Rectal smooth muscle tissue (tissue), 1 donor: Measurements from ENCODE around the gene PSME4.
"Not testable (repeated sequence)": the region's sequence is repeated elsewhere in the genome, so short reads cannot be mapped to it uniquely, and the experiment has no call there.

Experiments
- H3K27ac ChIP-seq: one replicate; pipeline ENCODE4 v1.7.0; 2013; ENCODE audit warnings: low read depth, low read length, inconsistent platforms
- H3K27me3 ChIP-seq: one replicate; pipeline ENCODE4 v1.7.0; 2013; ENCODE audit warnings: low read length; ENCODE audit not compliant: control insufficient read depth, insufficient read depth
- H3K36me3 ChIP-seq: one replicate; pipeline ENCODE4 v1.7.0; 2013; ENCODE audit warnings: low read length; ENCODE audit not compliant: control insufficient read depth, insufficient read depth
- H3K4me1 ChIP-seq: one replicate; pipeline ENCODE4 v1.7.0; 2013; ENCODE audit warnings: low read length; ENCODE audit not compliant: control insufficient read depth, insufficient read depth
- H3K4me3 ChIP-seq: one replicate; pipeline ENCODE4 v1.7.0; 2013; ENCODE audit warnings: low read length
- H3K9ac ChIP-seq: one replicate; pipeline ENCODE4 v1.7.0; 2013; ENCODE audit warnings: low read length

The PSME4 gene

DNA sequence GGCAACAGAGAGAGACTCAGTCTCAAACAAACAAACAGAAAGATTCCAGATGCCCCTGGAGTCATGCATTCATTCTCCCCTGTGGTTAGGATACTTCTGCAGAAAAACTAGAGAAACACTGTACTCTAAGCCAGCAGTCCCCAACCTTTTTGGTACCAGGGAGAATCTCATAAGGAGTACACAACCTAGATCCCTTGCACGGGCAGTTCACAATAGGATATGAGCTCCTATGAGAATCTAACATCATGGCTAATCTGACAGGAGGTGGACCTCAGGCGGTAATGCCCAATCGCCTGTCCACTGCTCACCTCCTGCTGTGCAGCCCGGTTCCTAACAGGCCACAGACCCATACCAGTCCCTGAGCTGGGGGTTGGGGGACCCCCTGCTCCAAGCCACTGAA is 18.3 kb downstream of the PSME4 start:
- Histone ChIP-seq H3K27me3 (no peaks in the 10 kb centered on the region), H3K9ac (no peak overlapping the region), H3K27ac (no peak overlapping the region), H3K4me1 (no peaks in the 10 kb centered on the region), H3K4me3 (no peak overlapping the region), H3K36me3 (no peaks in the 10 kb centered on the region)

DNA sequence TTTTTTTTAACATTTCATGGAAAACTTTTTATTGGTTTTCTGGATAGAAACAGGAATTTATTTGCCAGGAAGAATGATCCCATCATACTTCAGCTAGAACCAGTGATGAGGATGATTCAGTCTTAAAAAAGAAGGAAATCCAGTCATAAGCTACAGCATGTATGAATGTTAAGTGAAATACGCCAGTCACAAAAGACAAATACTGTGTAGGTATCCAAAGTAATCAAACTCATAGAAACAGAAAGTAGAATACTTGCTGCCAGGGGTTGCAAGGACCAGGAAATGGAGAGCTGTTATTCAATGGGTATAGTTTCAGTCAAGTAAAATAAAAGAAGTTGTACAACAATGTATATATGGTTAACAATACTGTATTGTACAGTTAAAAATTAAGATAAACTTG is 21.3 kb downstream of the PSME4 start:
- no peaks in the 10 kb centered on the region for H3K27me3 ChIP-seq
- H3K36me3 ChIP-seq = peaks cover 3% of the 10 kb centered on the region
- H3K4me3 ChIP-seq = no peak overlapping the region
- no peak overlapping the region for H3K27ac ChIP-seq
- H3K4me1 ChIP-seq = no peaks in the 10 kb centered on the region
- no peak overlapping the region for H3K9ac ChIP-seq

DNA sequence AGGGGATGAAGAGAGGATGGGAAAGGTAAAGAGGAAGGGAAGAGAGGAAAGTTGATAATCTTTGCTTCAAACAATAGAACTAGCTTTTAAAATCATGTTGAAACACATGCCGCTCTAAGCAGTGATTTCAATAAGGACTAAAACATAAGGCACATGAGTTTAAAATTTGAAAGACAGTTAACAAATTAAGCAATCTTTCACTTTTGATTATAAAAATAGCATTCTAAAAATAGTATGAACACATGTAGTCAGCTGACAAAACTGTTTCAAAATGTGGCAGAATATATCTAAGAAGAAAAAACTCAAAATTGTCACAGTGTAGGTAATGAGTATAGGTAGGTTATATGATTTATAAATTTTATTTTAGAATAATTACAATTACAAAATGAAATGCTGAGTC is 25.3 kb downstream of the PSME4 start:
- H3K27me3 ChIP-seq = no peaks in the 10 kb centered on the region
- H3K4me3 ChIP-seq = no peak overlapping the region
- H3K27ac ChIP-seq = no peak overlapping the region
- H3K36me3 ChIP-seq = peaks cover 3% of the 10 kb centered on the region
- H3K9ac ChIP-seq = no peak overlapping the region
- H3K4me1 ChIP-seq = peaks cover 5% of the 10 kb centered on the region

DNA sequence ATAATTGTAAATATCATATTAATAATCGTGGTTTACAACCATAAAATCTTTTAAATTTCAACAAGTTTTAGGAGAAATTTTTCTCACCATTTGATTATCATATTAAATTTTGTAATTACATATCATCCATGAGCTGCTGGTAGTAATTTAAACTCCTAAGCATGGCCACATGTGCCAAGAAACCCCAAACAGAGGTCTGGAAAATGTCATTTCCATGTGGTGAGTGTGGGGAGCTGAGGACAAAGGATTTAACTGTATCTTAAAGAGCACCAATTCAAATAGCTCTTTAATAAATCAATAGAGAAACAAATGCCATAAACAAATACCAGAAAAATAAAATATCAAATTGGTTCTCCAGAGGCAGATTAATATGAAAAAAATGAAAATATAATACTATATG is 26.3 kb downstream of the PSME4 start:
- no peak overlapping the region for H3K4me3 ChIP-seq
- no peaks in the 10 kb centered on the region for H3K27me3 ChIP-seq
- H3K9ac ChIP-seq = no peak overlapping the region
- H3K27ac ChIP-seq = no peak overlapping the region
- peaks cover 5% of the 10 kb centered on the region for H3K4me1 ChIP-seq
- H3K36me3 ChIP-seq = peaks cover 3% of the 10 kb centered on the region

DNA sequence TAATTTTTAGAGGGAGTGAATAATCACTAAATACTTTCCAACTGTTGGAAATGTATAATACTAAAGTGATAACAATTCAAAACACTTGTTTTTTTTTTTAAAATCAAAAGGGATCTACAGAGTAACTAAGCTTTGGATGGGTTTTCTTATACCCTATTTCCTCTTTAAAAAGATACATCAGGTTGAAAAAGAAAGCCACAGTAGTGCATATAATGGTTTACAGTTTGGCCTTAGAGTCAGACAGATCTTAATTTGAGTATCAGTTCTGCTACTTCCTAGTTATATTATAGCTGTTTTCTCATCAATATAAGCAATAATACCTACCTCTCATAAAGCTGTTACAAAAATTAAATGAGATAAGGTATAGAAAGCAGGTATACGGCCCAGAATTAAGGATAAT is 28.5 kb downstream of the PSME4 start:
- no peaks in the 10 kb centered on the region for H3K27me3 ChIP-seq
- H3K4me1 ChIP-seq = peaks cover 5% of the 10 kb centered on the region
- H3K4me3 ChIP-seq = no peak overlapping the region
- H3K27ac ChIP-seq = no peak overlapping the region
- H3K9ac ChIP-seq = no peak overlapping the region
- peaks cover 3% of the 10 kb centered on the region for H3K36me3 ChIP-seq

DNA sequence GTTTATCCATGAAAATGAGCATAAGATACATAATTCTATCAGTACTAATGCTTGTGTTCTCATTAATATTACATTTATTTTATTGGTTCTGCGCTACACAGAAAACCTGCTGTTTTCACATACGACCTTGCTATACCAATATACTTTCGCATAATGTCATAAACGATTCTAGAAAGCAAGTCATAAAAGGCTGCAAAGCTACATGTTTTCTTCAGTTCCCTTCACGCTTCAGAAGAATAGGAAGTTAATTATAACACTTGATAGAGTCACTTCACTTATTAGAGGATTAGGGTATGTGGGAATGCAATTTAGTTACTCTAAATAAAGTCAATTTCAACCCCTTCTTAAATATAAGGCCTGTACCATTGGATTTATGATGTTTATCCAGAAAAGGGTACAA is 29.0 kb downstream of the PSME4 start:
- no peak overlapping the region for H3K4me3 ChIP-seq
- H3K27me3 ChIP-seq = no peaks in the 10 kb centered on the region
- H3K27ac ChIP-seq = no peak overlapping the region
- peaks cover 5% of the 10 kb centered on the region for H3K4me1 ChIP-seq
- no peak overlapping the region for H3K9ac ChIP-seq
- H3K36me3 ChIP-seq = peaks cover 3% of the 10 kb centered on the region

DNA sequence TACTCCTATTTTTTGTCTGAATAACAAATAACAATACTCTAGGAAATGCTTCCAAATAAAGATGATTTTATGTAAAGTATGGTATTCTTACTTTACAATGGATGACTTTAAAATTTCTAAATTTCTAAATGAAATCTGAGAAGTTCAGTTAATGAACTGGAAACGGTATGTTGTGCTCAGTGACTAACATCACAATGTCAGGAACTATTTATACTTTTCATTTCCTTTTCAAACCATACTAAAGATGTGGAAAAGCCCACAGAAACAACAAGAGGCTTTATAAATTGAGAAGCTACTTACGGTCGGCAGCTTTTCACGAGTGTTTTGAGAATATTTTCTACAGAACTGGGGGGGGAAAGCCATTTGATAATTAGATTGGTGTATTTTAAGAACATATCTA is 31.1 kb downstream of the PSME4 start:
- Histone ChIP-seq H3K27ac (no peak overlapping the region), H3K9ac (no peak overlapping the region), H3K36me3 (no peaks in the 10 kb centered on the region), H3K27me3 (no peaks in the 10 kb centered on the region), H3K4me3 (no peak overlapping the region), H3K4me1 (peaks cover 5% of the 10 kb centered on the region)

DNA sequence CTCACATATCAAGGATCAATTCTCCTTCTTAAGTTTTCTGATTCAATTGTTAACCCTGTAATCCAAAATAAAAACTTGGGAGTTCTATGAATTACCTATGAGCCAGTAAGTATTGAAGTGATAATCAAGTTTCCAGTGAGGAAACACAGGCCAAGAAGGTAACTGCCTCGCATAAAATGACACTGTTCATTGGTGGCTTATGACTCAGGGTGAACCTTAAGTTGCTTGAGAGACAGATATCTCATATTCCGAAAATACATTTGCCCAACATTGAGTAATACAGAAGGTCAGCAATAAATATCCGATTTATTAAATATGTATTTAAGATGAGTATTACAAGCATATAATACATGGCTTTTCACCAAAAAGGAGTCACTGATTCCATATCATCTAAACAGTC is 31.9 kb downstream of the PSME4 start:
- H3K9ac ChIP-seq = no peak overlapping the region
- no peak overlapping the region for H3K27ac ChIP-seq
- no peak overlapping the region for H3K4me3 ChIP-seq
- no peaks in the 10 kb centered on the region for H3K27me3 ChIP-seq
- no peaks in the 10 kb centered on the region for H3K36me3 ChIP-seq
- H3K4me1 ChIP-seq = peaks cover 5% of the 10 kb centered on the region

DNA sequence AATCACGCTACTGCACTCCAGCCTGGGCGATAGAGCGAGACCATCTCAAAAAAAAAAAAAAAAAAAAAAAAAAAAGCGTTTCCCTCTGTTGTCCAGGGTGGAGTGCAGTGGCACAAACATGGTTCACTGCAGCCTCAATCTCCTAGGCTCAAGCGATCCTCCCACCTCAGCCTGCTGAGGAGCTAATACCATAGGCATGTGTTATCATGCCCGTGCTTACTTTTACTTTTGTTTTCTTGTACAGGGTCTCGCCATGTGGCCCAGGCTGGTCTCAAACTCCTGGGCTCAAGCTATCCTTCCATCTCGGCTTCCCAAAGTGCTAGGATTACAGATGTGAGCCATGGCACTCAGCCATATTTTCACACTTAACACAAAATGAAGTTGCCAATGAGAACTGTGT is 37.5 kb downstream of the PSME4 start:
- H3K4me3 ChIP-seq = no peak overlapping the region
- H3K4me1 ChIP-seq = no peaks in the 10 kb centered on the region
- no peak overlapping the region for H3K9ac ChIP-seq
- no peak overlapping the region for H3K27ac ChIP-seq
- peaks cover 17% of the 10 kb centered on the region for H3K36me3 ChIP-seq
- H3K27me3 ChIP-seq = no peaks in the 10 kb centered on the region

DNA sequence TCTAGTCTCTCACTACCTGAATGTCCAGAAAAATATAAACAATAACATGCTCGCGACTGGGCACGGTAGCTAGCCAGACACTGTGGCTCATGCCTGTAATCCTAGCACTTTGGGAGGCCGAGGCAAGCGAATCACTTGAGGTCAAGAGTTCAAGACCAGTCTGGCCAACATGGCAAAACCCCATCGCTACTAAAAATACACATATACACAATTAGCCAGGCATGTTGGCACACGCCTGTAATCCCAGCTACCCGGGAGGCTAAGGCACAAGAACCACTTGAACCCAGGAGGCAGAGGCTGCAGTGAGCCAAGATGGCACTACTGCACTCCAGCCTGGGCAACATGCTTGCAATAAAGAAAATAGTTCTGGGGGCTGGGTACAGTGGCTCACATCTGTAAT is 44.5 kb downstream of the PSME4 start:
- not testable (repeated sequence) for H3K4me1 ChIP-seq, H3K9ac ChIP-seq, H3K27me3 ChIP-seq, H3K27ac ChIP-seq, H3K4me3 ChIP-seq
- H3K36me3 ChIP-seq = peaks cover 18% of the 10 kb centered on the region

DNA sequence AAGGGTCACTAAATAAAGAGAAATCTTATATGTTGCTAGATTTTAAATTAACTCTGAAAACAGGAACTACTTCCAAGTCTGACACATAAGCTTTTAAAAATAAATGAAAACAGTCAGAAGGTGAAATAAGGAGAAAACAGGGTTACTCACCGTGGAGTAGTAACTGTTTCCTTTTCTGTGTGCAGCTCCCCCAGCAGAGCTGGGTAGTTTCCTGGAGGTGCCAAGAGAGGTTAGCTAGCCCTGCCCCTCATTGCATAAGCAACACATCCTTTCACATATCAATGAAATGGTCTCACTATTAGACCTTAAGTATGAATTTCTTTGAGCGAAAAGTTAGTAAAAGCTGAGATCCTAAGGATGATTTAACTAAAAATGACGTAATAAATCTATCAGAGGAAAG is 57.1 kb downstream of the PSME4 start:
- H3K4me3 ChIP-seq = no peak overlapping the region
- H3K36me3 ChIP-seq = no peaks in the 10 kb centered on the region
- no peak overlapping the region for H3K9ac ChIP-seq
- H3K27ac ChIP-seq = no peak overlapping the region
- no peaks in the 10 kb centered on the region for H3K27me3 ChIP-seq
- H3K4me1 ChIP-seq = no peaks in the 10 kb centered on the region

DNA sequence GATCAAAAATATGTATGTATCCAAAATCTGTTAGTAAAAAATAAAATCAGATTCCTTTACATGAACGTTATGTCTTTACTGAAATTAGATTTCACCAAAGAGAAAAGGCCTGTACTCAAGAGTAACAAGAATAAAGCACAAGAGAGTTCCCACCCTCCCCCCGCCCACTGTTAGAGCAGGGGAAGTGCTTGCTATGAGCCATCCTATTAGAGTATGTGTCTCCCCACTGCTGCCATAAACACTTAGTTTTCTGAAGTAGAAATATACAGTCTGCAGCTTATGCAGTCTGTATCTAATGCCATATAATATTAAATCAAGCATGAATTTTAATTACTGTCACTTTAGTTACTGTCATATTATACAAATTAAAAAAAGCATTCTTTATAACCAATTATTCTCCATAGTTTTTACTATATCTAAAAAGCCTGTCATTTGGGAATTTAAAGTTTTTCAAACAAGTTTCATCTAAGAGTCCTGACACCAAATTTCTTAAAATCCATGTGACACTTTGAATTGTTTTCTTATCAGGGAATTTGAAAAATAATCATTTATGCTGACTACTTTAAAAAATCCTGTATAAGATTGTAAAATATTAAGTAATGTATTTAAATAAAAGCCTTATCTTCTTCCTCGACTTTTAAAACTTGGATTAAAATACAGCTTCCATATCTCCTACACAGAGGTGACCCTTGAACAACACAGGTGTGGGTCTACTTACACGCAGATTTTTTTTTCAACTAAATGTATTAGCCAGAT is 59.2 kb downstream of the PSME4 start:
- Histone ChIP-seq H3K4me3 (no peak overlapping the region), H3K9ac (no peak overlapping the region), H3K27me3 (no peaks in the 10 kb centered on the region), H3K4me1 (peaks cover 4% of the 10 kb centered on the region), H3K27ac (no peak overlapping the region), H3K36me3 (no peaks in the 10 kb centered on the region)

DNA sequence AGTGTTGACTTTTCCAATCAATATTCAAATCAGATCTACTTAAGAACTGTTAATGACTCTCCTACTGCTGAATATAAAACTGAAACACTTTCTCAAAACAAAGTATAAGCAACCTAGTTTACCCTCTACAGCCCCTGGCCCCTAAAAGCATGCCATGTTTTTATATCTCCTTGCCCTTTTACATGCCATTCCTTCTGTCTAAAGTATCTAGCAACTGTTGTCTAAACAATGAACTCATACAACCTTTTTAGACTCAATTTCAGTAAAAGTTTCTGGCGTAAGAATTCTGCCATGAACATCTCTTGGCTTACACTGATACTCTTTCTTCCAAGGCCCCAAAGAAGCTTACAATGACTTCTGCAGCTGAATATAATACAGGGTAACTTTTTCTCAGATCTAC is 63.2 kb downstream of the PSME4 start:
- H3K36me3 ChIP-seq = peaks cover 15% of the 10 kb centered on the region
- H3K4me3 ChIP-seq = no peak overlapping the region

More for the DNA sequence above, 63.2 kb downstream of the PSME4 start:
- Histone ChIP-seq H3K4me1 (peaks cover 4% of the 10 kb centered on the region), H3K9ac (no peak overlapping the region), H3K27ac (no peak overlapping the region), H3K27me3 (no peaks in the 10 kb centered on the region)
